Small intestine (tissue), 7 donors: ENCODE results near the gene SEMA3B. TPM values are rescaled to one million over a fixed set of nuclear protein-coding genes. Genes with fewer than 3 reads are reported as not detected.

Experiments used
- DNase-seq, 2 donors: peaks; one replicate each; pipeline versions ENCODE4 v3.0.0 to v3.0.0-alpha.2; 2013
- FAIRE-seq: peaks from 2 replicates; lab custom pipeline; 2012; peaks lifted over from hg19 to GRCh38; lab: Jason Lieb, UNC
- H3K27ac ChIP-seq, 3 donors: one replicate each; pipeline ENCODE4 v1.5.1; 2013; ENCODE audit warnings: low read length in 2 of 3, mild to moderate bottlenecking in 2 of 3, control low read depth in 1 of 3, inconsistent platforms in 1 of 3, low read depth in 1 of 3, moderate library complexity in 1 of 3
- H3K27me3 ChIP-seq, 3 donors: one replicate each; pipeline ENCODE4 v1.6.1; 2013; ENCODE audit warnings: low read length in 3 of 3, inconsistent platforms in 1 of 3; ENCODE audit not compliant: control insufficient read depth in 3 of 3, insufficient read depth in 3 of 3
- H3K36me3 ChIP-seq, 3 donors: one replicate each; pipeline ENCODE4 v1.6.1; 2013; ENCODE audit warnings: low read length in 3 of 3, inconsistent platforms in 1 of 3, low read depth in 1 of 3, mild to moderate bottlenecking in 1 of 3, moderate library complexity in 1 of 3; ENCODE audit not compliant: control insufficient read depth in 3 of 3, insufficient read depth in 2 of 3
- H3K4me1 ChIP-seq, 3 donors: one replicate each; pipeline ENCODE4 v1.6.1; 2013; ENCODE audit warnings: low read length in 2 of 3, inconsistent platforms in 1 of 3, low read depth in 1 of 3, mild to moderate bottlenecking in 1 of 3, moderate library complexity in 1 of 3; ENCODE audit not compliant: control insufficient read depth in 3 of 3, insufficient read depth in 2 of 3
- H3K4me3 ChIP-seq, 3 donors: one replicate each; pipeline ENCODE4 v1.5.1; 2013; ENCODE audit warnings: low read length in 3 of 3, control low read depth in 1 of 3, inconsistent platforms in 1 of 3, low read depth in 1 of 3, mild to moderate bottlenecking in 1 of 3, moderate library complexity in 1 of 3
- H3K9me3 ChIP-seq, 2 donors: one replicate each; pipeline ENCODE4 v1.6.1; 2013; ENCODE audit warnings: low read depth in 1 of 2, low read length in 1 of 2; ENCODE audit not compliant: control insufficient read depth in 2 of 2, insufficient read depth in 1 of 2
- whole genome bisulfite sequencing, 3 donors: extraction: QIAGEN DNeasy Blood & Tissue Kit; methylation state at CpG; one replicate each; pipeline ENCODE4 v1.1.7; 2013; 5-methylcytosine and 5-hydroxymethylcytosine counted together
- polyA plus RNA-seq, 4 donors: library from polyadenylated mRNA; stranded (reverse) in 3 of 4; unstranded in 1 of 4; fragments of 200-250 nt in 3 of 4; fragments of 120-200 nt in 1 of 4; gene quantifications; one replicate each; pipeline versions ENCODE4 v1.2.1 to v1.2.3, GENCODE V29; 2013
- donor health status: healthy with polysubstance abuse.
- donor health status: control.
- donor health status: control.
- donor health status: Bipolar disorder and iron deficiency.
- donor health status: healthy.

Gene SEMA3B
- polyA plus RNA-seq, 4 donors = 39.2 to 204 (median 154) TPM

- 80 to 91% (median 86%) methylated on average over 16 of the region's 16 CpGs for WGBS, 3 donors
- Histone ChIP-seq H3K9me3 (no peaks in the 10 kb centered on the region), H3K27ac (peak overlapping the region in 2 of 3 donors; percentile 6 to 50), H3K4me1 (peaks cover 0 to 24% (median 0%) of the 10 kb centered on the region in 3 donors), H3K27me3 (no peaks in the 10 kb centered on the region), H3K4me3 (no peak overlapping the region), H3K36me3 (peaks cover 3 to 51% (median 8%) of the 10 kb centered on the region in 3 donors)
- FAIRE-seq (no peak), DNase-seq (no peak)
Measured at GRCh38 chr3:50290161-50290641, 21.3 kb downstream of the SEMA3B start.

GRCh38 chr3:50292159-50293078 lies 23.5 kb downstream of the SEMA3B start, which contains the start of gene IFRD2:
Gene IFRD2, minus strand, starts transcription at chr3:50292429. Its CDS starts 155 bp downstream, at chr3:50292274.
- peaks cover 0 to 24% (median 0%) of the 10 kb centered on the region in 3 donors for H3K4me1 ChIP-seq
- H3K27me3 ChIP-seq = no peaks in the 10 kb centered on the region
- peaks cover under 1 to 54% (median 6%) of the 10 kb centered on the region in 3 donors for H3K36me3 ChIP-seq
- DNase-seq = peak; percentile 98 to 99
- H3K27ac ChIP-seq = peak within 1 kb of the TSS; percentile 65 to 93 (median 83)
- 0 to 1% (median 1%) methylated on average over 60 to 67 of the region's 67 CpGs for WGBS, 3 donors
- FAIRE-seq = no peak
- H3K4me3 ChIP-seq = peak within 1 kb of the TSS; percentile 68 to 89 (median 83)
- H3K9me3 ChIP-seq = no peaks in the 10 kb centered on the region

- peak overlapping the region in 2 of 3 donors; percentile 71 for H3K27ac ChIP-seq
- FAIRE-seq = no peak
- H3K4me3 ChIP-seq = no peak overlapping the region
Measured at GRCh38 chr3:50293079-50293801, 24.3 kb downstream of the SEMA3B start.

GRCh38 chr3:50294089-50294488 lies 25.1 kb downstream of the SEMA3B start:
- H3K9me3 ChIP-seq = no peaks in the 10 kb centered on the region
- WGBS, 3 donors = 84 to 91% (median 88%) methylated on average over 4 of the region's 4 CpGs
- H3K36me3 ChIP-seq = peaks cover 0 to 41% (median 0%) of the 10 kb centered on the region in 3 donors
- no peaks in the 10 kb centered on the region for H3K27me3 ChIP-seq
- no peak for FAIRE-seq
- H3K27ac ChIP-seq = no peak overlapping the region
- H3K4me3 ChIP-seq = no peak overlapping the region
- no peak for DNase-seq
- peaks cover 0 to 37% (median 5%) of the 10 kb centered on the region in 3 donors for H3K4me1 ChIP-seq

More at GRCh38 chr3:50293079-50293801, 24.3 kb downstream of the SEMA3B start:
- 77 to 82% (median 81%) methylated on average over 12 of the region's 12 CpGs for WGBS, 3 donors
- no peak for DNase-seq
- Histone ChIP-seq H3K4me1 (peaks cover 0 to 29% (median 0%) of the 10 kb centered on the region in 3 donors), H3K9me3 (no peaks in the 10 kb centered on the region), H3K36me3 (peaks cover 0 to 50% (median 0%) of the 10 kb centered on the region in 3 donors), H3K27me3 (no peaks in the 10 kb centered on the region)

GRCh38 chr3:50294492-50295403 lies 25.8 kb downstream of the SEMA3B start:
- WGBS, 3 donors = 92 to 94% (median 92%) methylated on average over 22 of the region's 22 CpGs
- Histone ChIP-seq H3K27me3 (no peaks in the 10 kb centered on the region), H3K27ac (no peak overlapping the region), H3K36me3 (peaks cover 0 to 34% (median 0%) of the 10 kb centered on the region in 3 donors), H3K9me3 (no peaks in the 10 kb centered on the region), H3K4me1 (peaks cover 0 to 38% (median 5%) of the 10 kb centered on the region in 3 donors), H3K4me3 (no peak overlapping the region)
- DNase-seq = no peak
- no peak for FAIRE-seq

- no peak for FAIRE-seq
- no peak overlapping the region for H3K4me3 ChIP-seq
- peaks cover 0 to 24% (median 0%) of the 10 kb centered on the region in 3 donors for H3K36me3 ChIP-seq
- DNase-seq = no peak
- H3K27ac ChIP-seq = no peak overlapping the region
- no peaks in the 10 kb centered on the region for H3K27me3 ChIP-seq
- 87 to 92% (median 89%) methylated on average over 8 of the region's 8 CpGs for WGBS, 3 donors
- H3K4me1 ChIP-seq = peaks cover 5 to 43% (median 9%) of the 10 kb centered on the region in 3 donors
- H3K9me3 ChIP-seq = no peaks in the 10 kb centered on the region
Measured at GRCh38 chr3:50295553-50296431, 26.8 kb downstream of the SEMA3B start.
